Spleen (tissue), 11 donors: Measurements from ENCODE around the gene CIT. TPM values are rescaled to one million over a fixed set of nuclear protein-coding genes. Genes with fewer than 3 reads are reported as not detected.

Experiments
- DNase-seq: peaks from one replicate; pipeline ENCODE4 v3.0.0-alpha.2; 2020
- H3K27ac ChIP-seq, 8 donors: fragments of 200-600 bp; sonication (generic) in 7 of 8; 1 replicate in 4 of 8; 2 replicates in 4 of 8; pipeline versions ENCODE4 v1.5.0 to v1.8.0; 2016 to 2021; ENCODE audit warnings: inconsistent platforms in 4 of 8, mild to moderate bottlenecking in 4 of 8, moderate library complexity in 1 of 8
- H3K27me3 ChIP-seq, 7 donors: fragments of 200-600 bp; sonication (generic) in 6 of 7; replicated peaks in 1 of 7; 1 replicate in 4 of 7; 2 replicates in 3 of 7; pipeline versions ENCODE4 v1.5.0 to v1.8.0; 2016 to 2021; ENCODE audit warnings: inconsistent platforms in 3 of 7, mild to moderate bottlenecking in 1 of 7
- H3K36me3 ChIP-seq, 6 donors: fragments of 200-600 bp; sonication (generic) in 5 of 6; 1 replicate in 4 of 6; 2 replicates in 2 of 6; pipeline versions ENCODE4 v1.5.0 to v1.8.0; 2016 to 2021; ENCODE audit warnings: inconsistent platforms in 2 of 6
- H3K4me1 ChIP-seq, 6 donors: fragments of 200-600 bp; sonication (generic) in 5 of 6; 1 replicate in 3 of 6; 2 replicates in 3 of 6; pipeline versions ENCODE4 v1.5.0 to v1.8.0; 2016 to 2021; ENCODE audit warnings: inconsistent platforms in 3 of 6
- H3K4me3 ChIP-seq, 8 donors: fragments of 200-600 bp; sonication (generic) in 7 of 8; 1 replicate in 4 of 8; 2 replicates in 4 of 8; pipeline versions ENCODE4 v1.5.0 to v1.8.0; 2016 to 2021; ENCODE audit warnings: inconsistent platforms in 4 of 8, mild to moderate bottlenecking in 4 of 8, moderate library complexity in 2 of 8
- H3K9me3 ChIP-seq, 8 donors: fragments of 200-600 bp; sonication (generic) in 7 of 8; 1 replicate in 4 of 8; 2 replicates in 4 of 8; pipeline versions ENCODE4 v1.5.0 to v1.8.0; 2016 to 2021; ENCODE audit warnings: inconsistent platforms in 4 of 8
- CTCF ChIP-seq, 11 experiments: fragments of 200-600 bp in 7 of 11; fragments of 450-650 bp in 4 of 11; sonication (generic) in 4 of 11; IDR thresholded peaks in 8 of 11; conservative IDR thresholded peaks in 3 of 11; 1 replicate in 7 of 11; 2 replicates in 4 of 11; pipeline versions ENCODE4 v1.4.0 to v1.8.0; 2016 to 2021; ENCODE audit warnings: antibody characterized with exemption in 11 of 11, inconsistent platforms in 4 of 11, mild to moderate bottlenecking in 1 of 11
- POLR2A ChIP-seq, 3 donors: fragments of 450-650 bp; IDR thresholded peaks; one replicate each; pipeline ENCODE4 v1.5.1; 2017; ENCODE audit warnings: antibody characterized with exemption in 3 of 3, mild to moderate bottlenecking in 1 of 3
- POLR2AphosphoS5 ChIP-seq, 3 donors: sonication (generic); formaldehyde crosslinking; IDR thresholded peaks; one replicate each; pipeline ENCODE4 v1.5.1; 2017; ENCODE audit warnings: antibody characterized with exemption in 3 of 3
- WGBS, 5 donors: extraction: QIAGEN DNeasy Blood & Tissue Kit in 3 of 5; methylation state at CpG; one replicate each; pipeline versions ENCODE4 v1.1.5 to v1.1.7; 2013 to 2018; 5-methylcytosine and 5-hydroxymethylcytosine counted together
- intact Hi-C: fragments of 100-400 bp; cut with DNase I; formaldehyde crosslinking; loops from one replicate; pipeline ENCODE4 v1.15.0; 2023; ENCODE audit warnings: low total_unique reads
- polyA plus RNA-seq, 3 donors: library from polyadenylated mRNA; stranded (reverse); fragments of 200-250 nt; gene quantifications; one replicate each; pipeline ENCODE4 v1.2.1, GENCODE V29; 2013
- total RNA-seq, 7 donors: library from RNA; depleted of rRNA in 3 of 7; stranded (reverse); fragments of >200 nt in 3 of 7; fragmentation: NEBNext Ultra II Directional in 4 of 7; extraction: Animal tissue kit (Norgen Biotek cat#: 25700) in 4 of 7; gene quantifications; one replicate each; pipeline versions ENCODE4 v1.1.0 to v1.2.1, GENCODE V29; 2016 to 2021
- donor health status: healthy with polysubstance abuse.
- donor health status: DM: no; HTN: no; CAD: no; lungs with moderate emphysema.
- donor health status: DM: no; HTN: no; CAD: no.
- donor health status: Bipolar disorder and iron deficiency.
- donor health status: healthy.
- donor health status: DM: no; HTN: no; CAD: no.
- donor health status: DM: yes; HTN: yes; CAD: no.

Gene CIT
- total and polyA plus RNA-seq, 10 donors = 1.9 to 54.3 (median 24.5) TPM

- no peaks in the 10 kb centered on the region for H3K9me3 ChIP-seq
- DNase-seq = no peak
- peak overlapping the region in 4 of 8 donors; percentile 4 to 87 (median 45) for H3K4me3 ChIP-seq
- H3K27me3 ChIP-seq = no peaks in the 10 kb centered on the region
- peaks cover 2 to 55% (median 41%) of the 10 kb centered on the region in 6 donors for H3K36me3 ChIP-seq
- intact Hi-C loops = no loop called here
- 62 to 89% (median 73%) methylated on average over 11 of the region's 11 CpGs for WGBS, 5 donors
- TF ChIP-seq POLR2AphosphoS5 (IDR thresholded peaks at IDR 0.05) = no peak
- TF ChIP-seq POLR2A (IDR thresholded peaks at IDR 0.05) = no peak
- no peak for TF ChIP-seq CTCF (IDR thresholded peaks at IDR 0.05 in 8 of 11, conservative IDR thresholded peaks at IDR 0.05 in 3 of 11)
- peaks cover 44 to 91% (median 82%) of the 10 kb centered on the region in 6 donors for H3K4me1 ChIP-seq
- H3K27ac ChIP-seq = peak overlapping the region; percentile 1 to 98 (median 96)
Observed at GRCh38 chr12:119669744-119670472, 207.2 kb downstream of the CIT start.

GRCh38 chr12:119668324-119668841 lies 208.7 kb downstream of the CIT start:
- Histone ChIP-seq H3K9me3 (no peaks in the 10 kb centered on the region), H3K4me1 (peaks cover 37 to 75% (median 70%) of the 10 kb centered on the region in 6 donors), H3K27ac (peak overlapping the region; percentile 92 to 99 (median 97)), H3K27me3 (no peaks in the 10 kb centered on the region), H3K36me3 (peaks cover 2 to 40% (median 26%) of the 10 kb centered on the region in 6 donors), H3K4me3 (peak overlapping the region; percentile 68 to 94 (median 88))
- DNase-seq = no peak
- intact Hi-C loops = no loop called here
- 1 to 5% (median 3%) methylated on average over 14 of the region's 14 CpGs for WGBS, 5 donors
- TF ChIP-seq CTCF (IDR thresholded peaks at IDR 0.05 in 8 of 11, conservative IDR thresholded peaks at IDR 0.05 in 3 of 11) (no peak), POLR2AphosphoS5 (IDR thresholded peaks at IDR 0.05) (no peak), POLR2A (IDR thresholded peaks at IDR 0.05) (no peak)

GRCh38 chr12:119667577-119668323 lies 209.4 kb downstream of the CIT start, which contains the start of gene PRKAB1:
Gene PRKAB1, plus strand, starts transcription at chr12:119668133. Its CDS starts 112 bp downstream, at chr12:119668245.
- Histone ChIP-seq H3K9me3 (no peaks in the 10 kb centered on the region), H3K27ac (peak within 1 kb of the TSS; percentile 92 to 99 (median 97)), H3K36me3 (peaks cover 2 to 34% (median 19%) of the 10 kb centered on the region in 6 donors), H3K4me1 (peaks cover 32 to 69% (median 64%) of the 10 kb centered on the region in 6 donors), H3K4me3 (peak within 1 kb of the TSS; percentile 68 to 94 (median 88)), H3K27me3 (no peaks in the 10 kb centered on the region)
- WGBS, 5 donors = 0 to 1% (median 1%) methylated on average over 32 to 69 of the region's 69 CpGs
- peak; percentile 99 for DNase-seq
- TF ChIP-seq POLR2AphosphoS5 (IDR thresholded peaks at IDR 0.05) (peak; percentile 97 to 99 (median 98)), CTCF (IDR thresholded peaks at IDR 0.05 in 8 of 11, conservative IDR thresholded peaks at IDR 0.05 in 3 of 11) (peak; percentile 79 to 99 (median 97)), POLR2A (IDR thresholded peaks at IDR 0.05) (peak in 1 of 3 donors; percentile 44)
- intact Hi-C loops = no loop called here
